COLO829 (cell line): ENCODE measurements around the gene UBA3.

Source experiments
- DNase-seq: peaks from one replicate; pipeline ENCODE4 v3.0.0; 2012; ENCODE audit warnings: low spot score

The UBA3 gene

GRCh38 chr3:69097407-69098086 lies 17.4 kb upstream of the UBA3 start:
- no peak for DNase-seq

- no peak for DNase-seq
These were observed 16.1 kb upstream of the UBA3 start for GRCh38 chr3:69096299-69096698.

GRCh38 chr3:69095636-69096035 lies 15.5 kb upstream of the UBA3 start:
- no peak for DNase-seq

- no peak for DNase-seq
These were observed 14.5 kb upstream of the UBA3 start for GRCh38 chr3:69094467-69095205.

DNA sequence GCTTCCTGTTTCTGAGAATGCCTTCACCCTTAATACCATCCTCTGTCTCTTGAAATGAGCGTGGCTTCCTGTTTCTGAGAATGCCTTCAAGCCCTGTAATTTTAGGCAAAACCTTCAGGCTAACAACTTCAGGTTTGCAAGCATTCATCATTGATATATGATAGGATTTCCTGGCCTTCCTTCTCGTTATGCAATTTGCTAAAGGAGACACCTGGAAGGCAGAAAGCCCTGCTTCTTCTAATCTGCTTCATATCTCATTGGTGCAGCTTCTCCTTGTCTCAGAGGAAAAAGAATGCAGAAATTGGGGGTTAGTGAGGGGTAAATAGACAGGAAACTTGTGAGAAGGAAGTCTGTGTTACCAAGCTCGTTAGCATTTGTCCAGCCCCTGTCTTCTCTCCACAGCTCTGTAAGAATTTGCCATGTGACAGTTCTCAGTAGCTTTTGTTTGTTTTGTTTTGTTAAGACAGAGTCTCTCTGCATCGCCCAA lies 11.9 kb upstream of the UBA3 start:
- DNase-seq = no peak

DNA sequence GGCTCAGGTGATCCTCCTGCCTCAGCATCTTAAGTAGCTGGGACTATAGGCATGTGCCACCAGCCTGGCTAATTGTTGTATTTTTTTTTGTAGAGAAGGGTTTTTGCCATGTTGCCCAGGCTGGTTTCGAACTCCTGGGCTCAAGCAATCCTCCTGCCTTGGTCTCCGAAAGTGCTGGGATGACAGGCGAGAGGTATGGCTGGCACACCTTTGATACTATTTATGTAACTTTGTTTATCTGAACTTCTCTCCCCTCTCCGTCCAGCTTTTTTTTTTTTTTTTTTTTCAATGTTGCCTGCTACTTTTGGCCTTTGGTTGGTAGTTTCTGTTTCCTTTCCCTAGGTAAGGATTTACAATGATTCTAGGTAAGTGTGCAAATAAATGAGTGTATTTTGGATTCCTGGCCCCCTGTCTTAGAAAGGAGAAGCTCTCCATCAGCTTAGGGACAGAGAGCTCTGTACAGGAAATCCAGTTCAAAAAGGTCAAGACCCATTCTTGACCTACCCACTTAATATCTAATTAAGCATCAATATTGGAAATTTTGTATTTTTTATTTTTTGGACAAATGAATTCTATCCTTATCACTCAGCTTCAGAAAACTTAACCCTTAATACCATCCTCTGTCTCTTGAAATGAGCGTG lies 11.3 kb upstream of the UBA3 start:
- DNase-seq = no peak

DNA sequence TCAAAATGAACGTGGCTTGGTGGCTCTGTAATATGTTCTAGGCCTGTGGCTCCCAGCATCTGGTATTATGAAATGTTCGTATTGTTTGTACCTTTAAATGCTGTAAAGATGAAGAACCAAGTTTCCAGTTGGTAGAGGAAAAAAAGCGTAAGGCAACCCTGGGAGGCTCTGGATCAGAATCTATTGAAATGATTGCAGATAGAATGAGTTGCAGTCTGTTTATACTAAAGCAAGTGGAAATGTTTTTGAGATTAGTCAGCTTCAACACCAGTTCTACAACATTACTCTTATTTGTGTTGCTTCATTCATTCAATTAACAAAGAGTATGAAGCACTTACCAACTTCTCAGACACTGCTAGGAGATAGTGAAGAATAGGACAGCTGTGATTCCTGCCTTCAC lies 9.9 kb upstream of the UBA3 start:
- no peak for DNase-seq

- no peak for DNase-seq
These were observed 7.9 kb upstream of the UBA3 start for GRCh38 chr3:69088063-69088462.

GRCh38 chr3:69087030-69087791 lies 7.0 kb upstream of the UBA3 start:
- DNase-seq = no peak

- peak; percentile 66 for DNase-seq
These were observed 5.9 kb upstream of the UBA3 start for GRCh38 chr3:69085833-69086722.

DNA sequence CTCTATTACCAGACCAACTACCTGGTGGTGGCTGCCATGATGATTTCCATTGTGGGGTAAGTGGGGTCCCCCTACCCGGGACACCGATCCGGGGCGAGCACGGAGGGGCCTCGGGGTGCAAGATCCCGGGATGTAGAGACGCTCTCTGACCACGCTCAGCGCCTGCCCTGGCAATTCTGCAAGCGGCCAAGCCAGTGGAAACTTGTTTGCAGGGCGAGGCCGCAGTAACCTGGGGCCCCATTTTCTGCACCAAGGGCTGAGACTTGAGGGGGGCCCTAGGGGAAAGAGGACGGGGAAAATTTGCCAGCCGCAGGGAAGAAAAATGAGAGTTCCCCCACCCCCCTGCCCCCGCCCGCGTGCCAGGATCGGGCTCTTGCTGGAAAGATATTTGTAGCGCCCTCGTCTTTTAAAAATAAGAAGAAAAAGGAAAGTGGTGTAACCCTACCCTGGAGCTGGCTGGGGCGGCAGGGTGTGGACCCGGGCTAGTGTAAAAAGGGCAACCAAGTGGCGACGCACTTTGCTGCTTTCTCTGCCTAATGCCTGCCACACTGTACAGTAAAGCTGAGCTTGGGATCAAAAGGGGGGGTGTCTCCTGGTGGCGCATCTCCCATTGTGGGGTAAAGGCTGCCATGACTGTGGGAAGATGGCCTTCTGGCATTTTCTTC lies 5.1 kb upstream of the UBA3 start:
- no peak for DNase-seq

DNA sequence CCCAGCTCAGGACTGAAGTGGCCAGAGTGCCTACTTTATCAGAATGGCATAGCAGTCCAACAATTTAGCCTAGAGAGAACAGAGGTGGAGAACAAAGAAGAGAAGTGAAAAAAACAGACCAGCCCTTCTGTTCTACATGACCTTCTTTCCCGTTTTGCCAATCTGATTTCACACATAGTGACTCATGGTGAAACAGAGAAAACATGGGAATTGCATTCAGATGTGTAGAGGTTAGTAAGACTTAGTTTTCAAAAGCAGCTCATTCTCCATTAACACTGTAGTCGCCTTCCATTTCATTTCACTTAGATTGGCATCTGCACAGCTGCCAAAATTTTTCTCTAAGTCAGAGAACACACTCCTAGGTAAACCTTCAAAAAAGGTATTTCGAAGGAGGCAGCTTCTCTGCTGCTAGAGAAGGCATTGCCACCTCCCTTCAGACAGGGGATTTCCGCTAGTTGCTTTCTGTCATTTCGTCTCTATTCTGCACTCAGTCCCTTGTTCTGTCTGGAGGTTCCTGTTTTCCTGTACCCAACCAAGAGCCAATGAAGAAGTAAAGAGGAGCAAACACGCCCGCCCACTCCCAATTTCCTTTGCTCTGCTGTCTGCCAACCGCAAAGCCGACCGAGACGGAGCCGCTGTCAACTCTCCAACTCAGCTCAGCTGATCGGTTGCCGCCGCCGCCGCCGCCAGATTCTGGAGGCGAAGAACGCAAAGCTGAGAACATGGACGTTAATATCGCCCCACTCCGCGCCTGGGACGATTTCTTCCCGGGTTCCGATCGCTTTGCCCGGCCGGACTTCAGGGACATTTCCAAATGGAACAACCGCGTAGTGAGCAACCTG lies 4.4 kb upstream of the UBA3 start, which contains the start of gene ARL6IP5:
Gene ARL6IP5 (plus strand): TSS at position 612 of the 842 bp plus-strand sequence. CDS start 111 bp downstream, at position 723.
- peak; percentile 90 for DNase-seq

GRCh38 chr3:69082805-69083204 lies 2.6 kb upstream of the UBA3 start:
- peak; percentile 71 for DNase-seq

- no peak for DNase-seq
These were observed 2.2 kb upstream of the UBA3 start for GRCh38 chr3:69082361-69082760.

GRCh38 chr3:69081583-69082262 lies 1.6 kb upstream of the UBA3 start:
- no peak for DNase-seq

DNA sequence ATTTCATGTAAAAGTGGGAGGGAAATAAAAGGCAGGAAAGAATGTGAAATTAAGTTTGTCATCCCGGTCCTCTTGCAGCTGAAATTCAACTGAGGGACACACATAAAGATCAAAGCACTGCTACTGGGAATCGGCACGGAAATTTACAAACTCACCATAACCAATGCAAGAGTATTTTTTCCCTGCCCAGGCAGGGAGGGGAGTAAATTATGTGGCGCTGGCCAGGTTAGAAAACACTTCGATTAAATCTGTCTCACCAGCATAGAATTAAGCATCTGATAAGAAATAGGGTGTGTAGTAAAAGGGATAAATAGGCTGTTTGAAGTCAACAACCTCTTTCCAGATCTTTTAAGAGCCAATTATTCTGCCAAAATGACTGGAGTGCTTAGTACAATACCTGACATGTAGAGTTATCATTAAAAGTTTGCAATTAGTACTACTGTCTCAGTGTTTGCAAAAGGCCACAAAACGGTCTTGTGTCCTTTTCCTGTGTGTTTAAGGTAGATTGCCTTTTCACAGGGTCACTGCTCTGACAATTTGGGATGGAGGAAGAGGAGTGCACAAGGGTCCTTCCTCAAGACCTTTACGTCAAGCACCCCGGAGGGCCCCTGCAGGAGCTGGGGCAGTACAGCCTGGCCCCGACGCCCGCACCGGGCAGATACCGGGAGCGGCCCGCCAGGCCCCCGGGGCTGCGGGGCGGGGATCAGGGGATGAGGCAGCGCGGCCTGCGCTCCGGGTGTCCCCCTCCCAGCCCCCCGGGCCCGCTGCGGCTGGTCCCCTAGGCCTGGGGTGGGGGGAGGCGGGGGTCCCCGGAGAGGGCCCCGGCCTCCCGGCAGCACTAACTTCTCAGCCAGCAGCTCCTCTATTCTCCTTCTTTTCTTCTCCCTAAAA lies 651 bp downstream of the UBA3 start:
- DNase-seq = no peak

GRCh38 chr3:69072928-69073327 lies 7.2 kb downstream of the UBA3 start:
- DNase-seq = no peak

DNA sequence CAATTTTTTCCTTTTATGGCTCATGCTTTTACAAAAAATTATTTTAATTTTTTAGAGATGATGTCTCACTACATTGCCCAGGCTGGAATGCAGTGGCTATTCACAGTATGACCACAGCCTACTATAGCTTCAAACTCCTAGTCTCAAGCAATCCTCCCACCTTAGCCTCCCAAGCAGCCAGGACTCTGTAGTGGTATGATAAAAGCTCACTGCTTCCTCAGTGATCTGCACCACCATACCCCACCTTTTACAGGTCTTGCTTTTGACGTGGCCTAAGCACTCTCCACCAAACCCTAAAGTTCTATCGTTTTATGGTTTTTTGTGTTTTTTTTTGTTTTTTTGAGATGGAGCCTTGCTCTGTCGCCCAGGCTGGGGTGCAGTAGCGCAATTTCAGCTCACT lies 14.0 kb downstream of the UBA3 start:
- DNase-seq = no peak
